DOHH2 (cell line): Measurements from ENCODE around the gene ZNF559.
"Not testable (repeated sequence)": the region's sequence is repeated elsewhere in the genome, so short reads cannot be mapped to it uniquely, and the experiment has no call there.

Source experiments
- H3F3A ChIP-seq: fragments of 200-600 bp; sonication (generic), shearing (Covaris generic); 2 replicates; pipeline ENCODE4 v1.6.0; 2016; ENCODE audit warnings: antibody characterized with exemption, mild to moderate bottlenecking; ENCODE audit not compliant: control insufficient read depth, insufficient read depth
- H3K27ac ChIP-seq: fragments of 200-600 bp; sonication (generic); 2 replicates; pipeline ENCODE4 v1.5.1; 2014; ENCODE audit warnings: low read depth, mild to moderate bottlenecking, low read length, moderate library complexity
- H3K27me3 ChIP-seq: fragments of 200-600 bp; sonication (generic); 2 replicates; pipeline ENCODE4 v1.6.1; 2014; ENCODE audit warnings: mild to moderate bottlenecking, low read length, mixed read lengths; ENCODE audit not compliant: control insufficient read depth
- H3K36me3 ChIP-seq: fragments of 200-600 bp; sonication (generic); 2 replicates; pipeline ENCODE4 v1.6.1; 2014; ENCODE audit warnings: mild to moderate bottlenecking, low read length, moderate library complexity, mixed read lengths; ENCODE audit not compliant: control insufficient read depth
- H3K4me1 ChIP-seq: fragments of 200-600 bp; sonication (generic); 2 replicates; pipeline ENCODE4 v1.6.1; 2014; ENCODE audit warnings: mild to moderate bottlenecking, low read length, mixed read lengths; ENCODE audit not compliant: control insufficient read depth
- H3K4me2 ChIP-seq: fragments of 200-600 bp; sonication (generic); 2 replicates; pipeline ENCODE4 v1.6.0; 2014; ENCODE audit warnings: mild to moderate bottlenecking, low read length, moderate library complexity
- H3K4me3 ChIP-seq: fragments of 200-600 bp; sonication (generic); 2 replicates; pipeline ENCODE4 v1.5.1; 2014; ENCODE audit warnings: mild to moderate bottlenecking, low read length, mixed read lengths
- H3K79me2 ChIP-seq: fragments of 200-600 bp; sonication (generic); 2 replicates; pipeline ENCODE4 v1.6.1; 2014; ENCODE audit warnings: mild to moderate bottlenecking, low read length, mixed read lengths; ENCODE audit not compliant: control insufficient read depth
- H3K9me2 ChIP-seq: fragments of 200-600 bp; sonication (generic); replicated peaks from 2 replicates; pipeline ENCODE4 v1.6.1; 2014; ENCODE audit warnings: mild to moderate bottlenecking, low read length, mixed read lengths; ENCODE audit not compliant: control insufficient read depth
- H3K9me3 ChIP-seq: fragments of 200-600 bp; sonication (generic); 2 replicates; pipeline ENCODE4 v1.6.1; 2014; ENCODE audit warnings: antibody characterized with exemption, low read length, mixed read lengths; ENCODE audit not compliant: control insufficient read depth, insufficient read depth
- H4K20me1 ChIP-seq: fragments of 200-600 bp; sonication (generic); 2 replicates; pipeline ENCODE4 v1.6.0; 2014; ENCODE audit warnings: low read depth, mild to moderate bottlenecking, antibody characterized with exemption, low read length, moderate library complexity; ENCODE audit not compliant: control insufficient read depth, insufficient read depth
- CTCF ChIP-seq: fragments of 200-600 bp; sonication (generic); IDR thresholded peaks from one replicate; pipeline ENCODE4 v1.5.1; 2014; ENCODE audit warnings: antibody characterized with exemption, mild to moderate bottlenecking, low read depth, low read length; ENCODE audit not compliant: poor library complexity, severe bottlenecking
- EZH2phosphoT487 ChIP-seq: fragments of 200-600 bp; sonication (generic); IDR thresholded peaks from 2 replicates; pipeline ENCODE4 v1.6.1; 2017; ENCODE audit warnings: borderline replicate concordance, mild to moderate bottlenecking, antibody characterized with exemption, low read length, moderate library complexity, mixed read lengths

The ZNF559 gene

DNA sequence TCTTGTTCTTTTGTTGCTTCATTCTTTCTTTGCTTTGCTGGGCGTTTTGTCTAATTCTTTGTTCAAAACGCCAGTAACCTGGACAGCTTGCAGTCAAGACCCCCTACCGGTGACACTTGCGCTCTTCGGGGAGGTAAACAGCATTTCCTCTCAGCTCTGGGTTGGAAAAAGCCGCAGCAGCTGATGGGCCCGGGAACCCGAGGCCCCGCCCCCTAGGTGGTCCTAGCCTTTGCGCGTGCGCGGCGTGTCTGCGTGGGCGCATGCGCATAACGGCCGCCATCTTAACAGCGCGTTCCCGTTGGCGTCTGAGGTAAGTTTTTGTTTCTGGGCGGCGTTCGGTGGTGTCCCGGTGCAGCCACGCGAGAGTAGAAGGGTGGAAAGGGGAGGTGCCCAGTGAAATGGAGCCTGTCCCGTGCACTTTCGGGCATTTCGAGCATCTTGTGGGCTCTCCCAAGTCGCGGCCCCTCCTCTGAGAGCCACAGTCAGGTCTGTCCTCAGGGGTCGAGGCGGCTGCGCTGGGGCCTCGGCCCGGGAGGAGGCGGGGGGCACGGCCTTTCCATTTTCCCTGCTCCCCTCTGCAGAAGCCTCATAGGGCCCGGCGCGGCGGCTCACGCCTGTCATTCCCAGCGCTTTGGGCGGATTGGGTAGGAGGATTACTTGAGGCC lies at the start of gene ZNF559:
ZNF559 (plus strand) TSS at position 261 of the 665 bp plus-strand sequence. CDS start 14,371 bp downstream, outside the sequence.
- Histone ChIP-seq H3K27ac (peak within 1 kb of the TSS; percentile 62), H3K36me3 (no peaks in the 10 kb centered on the region), H3K9me2 (no peaks in the 10 kb centered on the region), H3K27me3 (no peaks in the 10 kb centered on the region), H3K4me3 (peak within 1 kb of the TSS; percentile 77), H3F3A (0 out of 2 replicates have a peak, but pooled peaks cover 3% of the 10 kb centered on the region), H3K79me2 (peaks cover 6% of the 10 kb centered on the region), H3K4me1 (peaks cover 17% of the 10 kb centered on the region), H3K4me2 (peak within 1 kb of the TSS; percentile 79), H3K9me3 (peaks cover 19% of the 10 kb centered on the region), H4K20me1 (no peaks in the 10 kb centered on the region)
- TF ChIP-seq CTCF (peak; percentile 60), EZH2phosphoT487 (no peak)

- not testable (repeated sequence) for H3K4me2 ChIP-seq, H3K4me3 ChIP-seq, H3K79me2 ChIP-seq, H3K27ac ChIP-seq, H3F3A ChIP-seq, H3K4me1 ChIP-seq, H3K27me3 ChIP-seq, H3K9me3 ChIP-seq, H4K20me1 ChIP-seq, H3K9me2 ChIP-seq, H3K36me3 ChIP-seq
Measured at GRCh38 chr19:9283485-9283884, 40.5 kb upstream of the ZNF559 start.

DNA sequence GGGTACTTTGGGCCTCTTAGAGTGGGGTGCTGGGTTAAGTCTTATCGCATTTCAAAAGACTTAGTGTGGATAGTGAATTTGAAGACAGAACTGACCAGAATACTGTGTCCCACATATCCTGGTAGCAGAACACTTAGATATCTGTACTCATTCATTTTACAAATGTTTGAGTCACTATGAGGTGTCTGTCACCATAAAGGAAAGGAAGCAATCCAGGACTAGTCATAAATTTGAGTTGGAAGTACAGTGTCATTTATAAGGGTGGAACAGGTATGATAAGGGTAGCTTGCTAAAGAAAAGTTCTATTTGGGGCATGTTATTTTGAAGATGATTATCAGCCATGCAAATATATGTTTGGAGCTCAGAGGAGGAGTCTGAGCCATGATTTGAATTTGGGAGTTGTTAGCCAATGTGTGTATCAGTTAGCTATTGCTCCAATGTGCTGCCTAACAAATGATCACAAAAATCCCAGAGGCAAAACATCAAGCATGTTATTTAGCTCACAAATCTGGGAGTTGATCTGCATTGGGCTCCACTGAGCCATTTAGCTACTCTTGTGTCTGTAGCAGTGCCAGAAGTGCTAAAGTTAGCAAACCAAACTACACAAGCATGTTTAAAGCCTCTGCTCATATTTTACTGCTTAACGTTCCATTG lies 34.6 kb upstream of the ZNF559 start:
- Histone ChIP-seq H3K9me2 (no peaks in the 10 kb centered on the region), H3K27ac (no peak overlapping the region), H3K79me2 (no peaks in the 10 kb centered on the region), H3K27me3 (no peaks in the 10 kb centered on the region), H3K4me1 (no peaks in the 10 kb centered on the region), H4K20me1 (no peaks in the 10 kb centered on the region), H3K4me2 (no peak overlapping the region), H3K36me3 (no peaks in the 10 kb centered on the region), H3K4me3 (no peak overlapping the region), H3F3A (no peaks in the 10 kb centered on the region), H3K9me3 (peaks cover 9% of the 10 kb centered on the region; the same call in 1 of the 2 replicates)
- TF ChIP-seq EZH2phosphoT487: no peak
- TF ChIP-seq CTCF: no peak

- peaks cover 20% of the 10 kb centered on the region; the same call in 1 of the 2 replicates for H3K9me3 ChIP-seq
- no peaks in the 10 kb centered on the region for H3K9me2 ChIP-seq
- H3K4me2 ChIP-seq: no peak overlapping the region
- no peaks in the 10 kb centered on the region for H3K79me2 ChIP-seq
- no peak for TF ChIP-seq EZH2phosphoT487
- TF ChIP-seq CTCF: no peak
- peaks cover 14% of the 10 kb centered on the region for H3K36me3 ChIP-seq
- no peaks in the 10 kb centered on the region for H3K27me3 ChIP-seq
- no peak overlapping the region for H3K27ac ChIP-seq
- no peaks in the 10 kb centered on the region for H3F3A ChIP-seq
- H4K20me1 ChIP-seq: no peaks in the 10 kb centered on the region
- H3K4me3 ChIP-seq: no peak overlapping the region
- H3K4me1 ChIP-seq: no peaks in the 10 kb centered on the region
Measured at GRCh38 chr19:9295411-9295849, 28.5 kb upstream of the ZNF559 start.
